NCI-H1417 treated with DMSO at 0.1 percent for 48 hours (cell line): ENCODE results near the gene HOPX.
A peak's percentile ranks its signal among the peaks of the same experiment; 100 is the strongest.
"Not testable (repeated sequence)": the region's sequence is repeated elsewhere in the genome, so short reads cannot be mapped to it uniquely, and the experiment has no call there.

Experiments used
- DNase-seq: peaks from one replicate; lab custom pipeline; 2025; lab: John Stamatoyannopoulos, UW

The HOPX gene

DNA sequence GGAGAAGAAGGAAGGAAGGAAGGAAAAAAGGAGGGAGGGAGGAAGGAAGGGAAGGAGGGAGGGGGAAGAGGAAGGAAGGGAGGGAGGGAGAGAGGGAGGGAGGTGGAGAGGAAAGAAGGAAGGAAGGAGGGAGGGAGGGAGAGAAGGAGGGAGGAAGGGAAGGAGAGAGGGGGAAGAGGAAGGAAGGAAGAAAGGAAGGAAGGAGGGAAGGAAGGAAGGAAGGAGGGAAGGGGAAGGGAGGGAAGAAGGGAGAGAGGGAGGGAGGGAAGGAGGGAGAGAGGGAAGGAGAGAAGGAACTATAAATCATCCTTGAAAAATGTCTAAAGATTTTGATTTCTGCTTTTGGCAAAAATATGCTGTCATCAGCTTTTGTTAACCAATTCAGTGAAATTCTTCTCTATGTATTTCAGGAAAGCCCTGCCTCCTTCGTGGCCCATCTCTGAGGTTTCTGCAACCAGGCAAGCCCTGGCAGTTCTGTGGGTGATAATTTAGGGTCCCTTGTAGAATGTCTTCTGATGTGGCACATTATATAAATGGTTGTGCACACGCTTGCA is 7.1 kb upstream of the HOPX start:
- no peak for DNase-seq

DNA sequence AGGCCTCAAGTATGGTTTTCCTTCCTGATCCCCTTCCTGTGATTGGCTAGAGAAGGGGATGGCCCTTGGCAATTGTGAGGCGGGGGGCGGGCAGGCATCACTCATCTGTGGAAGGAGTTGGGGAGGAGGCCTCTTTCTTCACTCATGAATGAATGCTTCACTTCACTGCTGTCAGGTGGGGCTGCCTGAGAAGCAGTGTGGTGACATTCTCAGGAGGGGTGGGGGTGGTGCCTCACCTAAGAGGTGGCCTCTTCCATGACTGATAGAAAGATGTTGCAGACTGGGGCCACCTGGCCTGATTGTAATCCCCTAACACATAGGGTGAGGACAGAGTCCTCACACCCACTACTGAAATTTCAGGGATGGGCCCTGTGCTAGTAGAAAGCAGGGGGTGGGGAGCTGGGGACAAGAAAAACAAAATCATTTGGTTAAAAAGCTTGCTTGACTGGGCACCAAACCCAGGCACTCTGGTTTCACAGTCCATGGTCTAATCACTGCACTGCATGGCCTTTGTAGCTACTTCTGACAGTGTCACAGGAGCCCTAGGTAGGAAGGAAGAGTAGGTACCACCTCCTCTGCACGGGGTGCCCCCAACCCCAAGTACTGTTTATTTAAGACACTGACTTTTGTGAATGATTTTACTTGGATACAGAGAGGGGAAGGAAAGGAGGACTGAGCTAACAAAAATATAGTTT is 5.6 kb upstream of the HOPX start:
- DNase-seq = no peak

DNA sequence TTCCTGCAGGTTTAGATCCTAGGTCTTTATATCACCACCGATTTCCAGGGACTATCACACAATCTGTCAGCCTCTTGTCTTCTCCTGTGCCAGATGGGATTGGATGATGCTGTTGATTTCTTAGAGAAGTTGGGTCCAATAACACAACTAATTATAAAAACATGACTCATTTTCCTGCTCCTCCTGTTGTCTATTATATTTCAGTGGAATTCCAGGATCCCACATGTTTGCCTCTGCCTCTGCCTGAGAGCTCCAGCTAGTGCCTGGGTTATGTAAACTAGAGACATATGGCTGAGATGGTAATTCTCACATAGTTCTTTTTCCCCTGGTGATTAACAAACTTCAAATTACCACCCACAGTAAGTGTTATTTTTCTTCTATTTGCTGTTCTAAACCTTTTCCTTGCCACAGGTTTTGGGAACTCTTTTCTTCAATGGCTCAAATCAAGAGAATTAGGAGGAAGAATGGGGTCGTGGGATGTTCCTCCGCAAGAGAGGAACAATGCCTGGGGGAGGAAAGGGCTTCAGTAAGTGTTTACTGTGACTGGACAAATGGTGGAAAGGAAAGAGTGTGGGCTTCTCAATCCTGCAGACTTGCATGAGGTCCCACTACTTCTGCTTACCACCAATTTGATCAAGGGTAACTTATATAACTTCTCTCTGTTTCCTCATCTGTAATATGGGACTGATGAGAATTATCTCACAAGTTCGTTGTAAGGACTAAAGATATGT is 3.4 kb upstream of the HOPX start:
- no peak for DNase-seq

DNA sequence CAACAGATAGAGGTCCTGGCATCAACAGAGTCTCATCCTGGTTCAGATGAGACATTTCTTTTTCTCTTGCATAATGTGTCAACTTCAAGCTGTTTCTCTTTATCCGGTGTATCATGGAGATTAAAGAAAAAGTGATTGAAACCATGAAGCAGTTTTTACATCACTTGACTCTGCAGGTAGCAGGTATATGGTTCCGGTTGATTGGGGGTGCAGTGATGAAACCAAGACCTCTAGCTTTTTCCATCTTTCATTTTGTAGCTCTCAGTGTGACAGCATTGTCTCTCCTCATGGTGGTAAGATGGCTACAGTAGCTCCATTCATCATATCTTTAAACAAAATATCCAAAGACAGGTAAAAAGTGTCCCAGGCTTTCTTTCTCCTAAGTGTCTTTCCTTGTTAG is 2.4 kb upstream of the HOPX start:
- DNase-seq = no peak

DNA sequence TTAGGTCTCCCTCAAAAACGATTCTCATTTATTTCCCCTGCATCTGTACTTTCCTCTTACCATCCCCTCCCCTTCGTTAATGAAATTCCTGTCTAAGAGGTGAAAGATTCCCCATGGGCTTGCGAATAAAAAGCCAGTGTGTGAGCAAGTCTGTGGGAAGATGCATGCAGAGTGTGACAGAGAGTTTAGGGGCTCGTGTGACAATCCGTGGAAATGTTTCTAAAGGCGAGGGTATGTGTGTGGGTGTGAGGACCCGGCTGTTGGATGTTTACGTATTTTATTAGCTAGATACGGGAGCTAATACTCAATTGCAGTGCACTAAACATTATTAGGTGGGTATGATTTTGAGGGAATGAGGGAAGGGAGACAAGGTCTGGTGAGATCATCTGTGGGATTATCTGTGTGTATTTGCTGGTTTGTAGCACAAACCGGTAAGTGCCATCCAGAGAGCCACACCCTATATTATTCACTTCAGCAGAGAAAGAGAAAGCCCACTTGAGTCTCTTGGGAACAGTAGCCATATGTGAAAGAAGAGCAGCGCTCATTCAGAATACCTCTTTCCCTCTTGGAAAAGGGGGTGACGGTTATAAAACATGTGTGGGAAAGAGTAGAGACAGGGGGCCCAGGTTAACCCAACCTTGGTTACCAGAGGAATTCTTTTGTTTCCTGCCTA is 893 bp upstream of the HOPX start:
- DNase-seq = no peak

DNA sequence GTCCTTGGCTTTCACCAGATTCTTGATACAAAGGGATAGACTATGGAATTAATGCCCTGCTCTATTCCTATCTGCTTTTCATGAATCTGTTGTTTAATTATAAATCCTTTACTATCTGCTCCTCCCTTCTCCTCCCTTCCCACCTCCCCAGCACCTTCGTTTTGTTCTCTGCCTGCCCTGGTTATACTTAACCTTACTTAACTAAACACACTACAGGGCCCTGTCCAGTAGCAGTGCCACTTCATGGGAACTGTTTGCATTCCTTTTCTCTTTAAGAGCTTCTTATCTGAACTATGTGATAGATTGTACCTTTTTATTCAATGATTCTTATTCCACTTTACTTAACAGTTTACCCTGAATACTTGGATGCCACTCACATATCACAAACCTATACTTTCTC is 830 bp downstream of the HOPX start:
- DNase-seq = no peak

DNA sequence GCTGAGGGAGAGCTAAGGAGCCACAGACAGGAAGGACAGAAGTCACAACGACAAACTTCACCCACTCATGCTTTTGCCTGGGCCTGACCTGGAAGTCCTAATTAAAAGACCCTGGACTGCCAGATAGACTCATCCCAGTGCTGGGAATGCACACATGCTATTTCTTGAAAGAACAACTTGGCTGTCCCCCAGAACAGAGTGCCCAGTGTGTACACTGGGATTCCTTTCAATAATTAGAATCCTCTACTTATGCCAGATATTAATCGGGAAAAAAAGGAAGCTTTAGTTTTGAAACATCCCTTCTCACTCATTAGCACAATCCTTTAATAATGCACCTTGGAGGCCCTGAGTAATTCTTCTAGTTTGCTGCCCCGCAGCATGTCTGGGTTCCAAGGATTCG is 3.4 kb downstream of the HOPX start:
- DNase-seq = no peak

DNA sequence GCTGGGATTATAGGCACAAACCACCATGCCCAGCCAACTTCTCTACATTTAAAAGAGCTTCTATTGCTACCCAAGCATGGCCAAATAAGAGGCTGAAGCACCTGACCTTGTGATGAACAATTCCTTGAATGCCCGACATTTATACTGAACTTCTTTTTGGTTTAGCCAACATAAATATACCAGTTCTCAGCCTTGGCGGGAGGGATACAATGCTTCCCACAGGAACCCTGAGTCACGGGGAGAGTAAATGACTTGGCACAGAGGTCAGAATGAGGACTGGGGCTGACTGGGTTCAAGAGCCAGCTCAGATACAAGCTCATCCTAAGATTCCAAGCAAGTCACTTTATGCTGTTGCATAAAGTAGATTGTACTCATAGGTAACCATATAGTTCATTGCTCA is 6.1 kb downstream of the HOPX start:
- DNase-seq = no peak

DNA sequence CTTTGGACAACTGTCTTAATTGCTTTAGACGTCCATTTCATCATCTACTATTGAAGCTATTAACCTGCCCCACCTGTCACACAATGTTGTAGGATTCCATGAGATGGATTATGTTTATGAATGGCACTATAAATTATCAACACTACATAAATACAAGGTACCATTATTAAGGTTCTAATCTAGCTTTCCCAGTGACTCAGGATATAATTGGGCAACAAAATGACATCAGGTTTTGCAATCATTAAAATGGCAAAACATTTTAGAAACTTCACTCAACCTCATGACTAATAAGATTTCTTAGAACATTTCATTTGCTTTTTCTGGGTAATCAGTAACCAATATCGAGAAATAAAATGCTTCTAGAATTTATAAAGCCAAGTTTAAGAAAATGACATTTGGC is 9.2 kb downstream of the HOPX start:
- peak; percentile 5 for DNase-seq

DNA sequence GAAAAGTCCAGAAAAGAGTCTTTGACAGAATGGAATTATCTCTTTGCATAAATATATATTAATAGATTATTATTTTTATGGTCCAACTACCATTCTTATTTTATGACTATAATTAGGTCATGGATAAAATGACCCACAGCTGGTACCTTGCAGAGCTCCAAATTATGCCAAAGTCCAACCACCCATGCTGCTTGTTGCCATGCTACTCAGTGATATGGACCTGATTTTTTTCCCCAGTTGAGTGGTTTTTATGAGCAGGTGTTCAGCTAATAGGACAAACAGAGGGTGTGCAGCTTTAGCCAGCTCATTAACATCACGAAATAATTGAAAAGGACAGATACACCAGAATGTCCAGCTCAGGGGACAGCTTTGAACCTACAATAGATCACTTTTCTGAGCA is 9.7 kb downstream of the HOPX start:
- peak; percentile 12 for DNase-seq

DNA sequence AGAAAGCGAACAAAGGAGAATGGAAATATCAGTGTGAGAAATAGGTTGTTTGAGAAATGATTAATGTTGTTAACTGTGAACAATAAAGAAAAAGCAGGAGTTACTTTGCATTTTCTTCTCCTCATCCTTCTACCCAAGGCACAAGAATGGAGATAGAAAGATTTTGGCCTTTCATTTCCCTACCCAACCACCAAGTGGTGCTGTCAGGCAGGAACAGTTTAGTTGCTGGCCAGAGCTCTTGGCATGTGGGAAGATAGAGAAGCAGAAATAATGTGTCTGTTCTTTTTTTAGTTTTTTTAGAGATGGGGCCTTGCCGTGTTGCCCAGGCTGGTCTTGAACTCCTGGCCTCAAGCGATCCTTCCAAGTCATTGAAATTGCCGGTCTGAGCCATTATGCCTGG is 12.8 kb downstream of the HOPX start:
- no peak for DNase-seq

DNA sequence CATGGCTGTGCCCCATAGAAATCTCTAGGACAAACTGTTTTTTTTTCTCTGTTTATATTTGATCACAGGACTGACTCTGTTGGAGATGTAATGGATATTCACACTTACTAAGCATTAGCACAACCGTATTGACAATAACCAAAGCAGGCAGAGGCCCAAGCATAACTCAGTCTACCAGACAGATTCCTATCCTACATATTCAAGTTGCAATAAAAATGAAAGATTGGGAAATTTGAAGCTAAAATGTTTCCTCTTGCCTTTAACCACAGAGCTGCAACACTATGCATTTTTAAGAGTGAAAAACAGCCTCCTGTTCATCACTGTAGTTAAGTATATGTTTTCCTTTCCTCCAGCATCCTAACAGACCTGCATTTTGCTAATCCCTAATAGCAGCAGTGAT is 13.7 kb downstream of the HOPX start:
- not testable (repeated sequence) for DNase-seq

DNA sequence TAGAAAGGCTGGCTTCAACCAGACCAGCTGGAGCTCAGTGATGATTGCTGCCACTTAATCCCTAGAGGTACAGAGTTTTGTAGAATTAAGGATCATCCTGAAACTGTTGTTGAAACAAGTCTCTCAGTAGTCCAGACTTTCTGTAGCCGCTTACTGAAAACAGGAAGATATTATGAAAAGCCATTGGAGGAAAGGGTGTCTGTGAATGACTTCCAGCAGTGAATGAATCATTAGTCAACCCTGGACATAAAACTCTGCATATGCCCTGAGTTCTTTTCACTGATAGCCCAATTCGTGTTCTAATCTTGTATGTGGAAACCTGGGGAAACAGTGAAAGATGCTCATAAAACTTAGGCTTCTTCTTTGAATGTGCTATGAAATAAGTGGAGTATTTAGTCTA is 14.8 kb downstream of the HOPX start:
- no peak for DNase-seq

DNA sequence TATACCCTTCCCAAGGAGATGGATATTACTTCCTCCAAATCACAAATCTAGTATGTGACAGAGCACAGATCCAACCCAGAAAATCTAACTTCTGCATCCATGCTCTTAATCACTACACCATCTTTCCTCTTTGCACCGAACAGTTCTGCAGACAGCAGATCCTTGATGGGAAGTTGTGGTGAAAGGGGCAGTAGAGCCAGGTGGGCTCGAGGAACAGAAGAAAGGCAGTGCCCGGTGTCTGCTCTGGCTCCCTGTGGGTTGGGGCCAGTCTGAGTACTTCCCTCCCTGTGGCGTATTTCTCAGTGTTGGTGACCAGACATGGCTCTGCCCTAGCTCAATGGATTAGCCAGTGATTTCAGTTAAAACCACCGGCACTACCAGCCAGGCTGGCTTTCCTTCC is 15.3 kb downstream of the HOPX start:
- no peak for DNase-seq

DNA sequence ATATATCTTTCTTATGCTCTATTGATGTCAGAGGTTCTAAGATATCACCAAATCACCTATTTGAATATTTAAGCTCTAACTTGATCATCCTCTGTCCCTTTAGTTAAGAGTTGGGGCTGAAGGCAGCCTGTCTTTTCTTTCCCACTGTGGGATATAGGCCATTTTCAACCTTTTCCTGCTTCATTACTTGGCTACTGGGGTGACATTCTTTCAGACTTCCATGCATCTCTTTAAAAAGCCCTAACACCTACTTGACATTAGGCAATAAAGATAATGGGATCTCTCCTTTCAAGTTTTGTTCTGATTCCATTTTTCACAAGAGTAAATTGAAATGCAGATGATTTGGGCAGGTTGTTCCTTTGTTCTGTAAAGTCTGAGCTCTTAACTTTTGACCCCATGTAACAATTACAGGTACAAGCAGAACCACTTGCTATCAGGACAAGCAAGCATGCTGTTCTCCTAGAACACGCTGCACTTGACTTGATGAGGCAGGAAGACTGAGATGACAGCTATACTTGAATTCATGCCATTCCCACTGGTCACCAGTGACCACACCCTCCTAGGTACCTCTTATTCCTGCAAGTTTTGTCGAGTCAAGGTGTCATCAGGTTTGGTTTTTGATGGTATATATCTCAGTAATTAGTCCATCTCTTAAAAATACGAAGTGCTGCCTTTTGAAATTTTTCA is 18.2 kb downstream of the HOPX start:
- no peak for DNase-seq

DNA sequence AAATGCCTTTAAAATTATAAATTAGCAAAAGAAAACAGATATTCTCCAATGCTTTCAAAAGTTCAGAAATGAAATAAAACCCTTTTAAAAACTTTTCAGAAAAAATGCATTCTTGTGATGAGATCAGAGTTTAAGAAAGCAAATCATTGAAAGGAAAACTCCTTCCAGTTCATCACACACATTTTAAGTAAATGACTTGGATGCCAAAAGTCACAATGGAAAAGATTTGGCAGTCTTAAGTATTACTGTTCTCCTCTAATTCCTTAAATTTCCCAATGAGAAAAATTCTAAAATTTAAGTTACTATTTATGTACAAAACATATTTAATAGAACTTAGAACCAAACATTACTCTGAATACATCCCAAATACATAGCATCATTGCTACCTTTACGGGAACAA is 21.1 kb downstream of the HOPX start:
- no peak for DNase-seq

DNA sequence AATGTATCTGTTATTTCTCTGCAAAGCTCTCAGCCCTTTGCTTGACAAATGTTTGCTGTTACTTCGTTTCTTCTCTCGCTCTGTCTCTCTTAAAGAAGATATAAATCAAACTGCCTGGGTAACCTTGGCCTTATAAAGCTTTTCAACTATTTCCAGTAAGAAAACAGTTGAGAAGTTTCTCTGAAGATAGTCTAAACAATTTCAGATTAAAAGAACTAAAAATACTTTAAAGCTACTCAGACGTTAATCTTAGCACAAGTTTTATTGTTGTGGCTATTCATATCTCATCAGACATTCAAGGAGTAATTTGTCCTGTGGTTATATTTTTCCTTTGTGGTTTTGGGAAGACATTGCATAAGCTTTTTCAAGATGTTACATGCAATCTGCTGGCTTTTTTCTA is 22.6 kb downstream of the HOPX start:
- DNase-seq = no peak

DNA sequence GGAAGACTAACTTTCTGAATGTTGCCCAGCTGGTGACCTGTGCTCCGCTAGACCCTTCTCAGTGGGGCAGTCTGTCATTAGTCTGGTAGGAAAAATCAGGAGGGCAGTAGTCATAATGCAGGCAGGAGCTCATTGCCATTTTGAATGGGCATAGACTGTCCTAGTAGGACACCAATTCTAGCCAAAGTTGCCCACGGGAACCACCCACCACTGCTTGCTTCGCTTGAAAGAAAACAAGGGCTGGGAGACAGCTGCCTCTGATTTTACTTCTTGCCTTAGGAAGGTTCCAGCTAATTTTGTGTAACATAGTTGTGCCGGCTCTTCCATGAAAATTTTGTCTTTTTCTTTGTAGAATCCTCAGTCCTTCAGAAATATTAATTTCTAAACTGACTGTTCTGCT is 23.3 kb downstream of the HOPX start:
- no peak for DNase-seq

DNA sequence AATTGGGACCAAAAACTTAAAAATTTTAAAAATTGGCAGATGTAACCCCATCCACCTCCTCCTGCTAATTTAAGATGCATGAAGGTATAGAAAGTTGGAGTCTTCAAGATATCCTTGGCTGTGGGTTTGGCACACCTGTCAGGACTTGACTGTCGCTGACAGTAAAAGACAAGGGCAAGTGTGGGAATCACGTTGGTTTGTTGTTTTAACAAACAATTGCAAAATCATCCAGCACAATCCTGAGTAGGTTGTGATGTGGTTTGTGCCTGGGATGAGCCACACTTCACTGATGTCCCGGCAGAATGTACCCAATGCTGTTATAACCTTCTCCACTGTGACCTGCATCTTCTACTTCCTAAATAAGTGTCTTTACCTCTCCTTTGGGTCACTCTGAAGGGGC is 24.0 kb downstream of the HOPX start:
- no peak for DNase-seq

DNA sequence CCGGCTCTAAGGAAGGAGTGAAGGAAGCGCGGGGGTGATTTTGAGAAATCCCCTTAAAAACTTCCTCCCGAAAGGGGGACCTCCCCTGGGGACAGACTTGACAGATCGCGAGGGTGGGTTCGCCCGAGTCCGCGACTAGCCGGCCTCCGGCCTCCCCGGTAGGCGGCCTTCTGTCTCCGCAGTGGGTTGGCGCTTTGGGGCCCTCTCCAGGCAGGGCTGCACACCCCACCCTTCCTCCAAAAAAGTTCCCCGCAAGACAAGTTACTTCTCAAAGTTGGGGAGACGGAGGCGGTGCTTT is 24.8 kb downstream of the HOPX start:
- DNase-seq = no peak

DNA sequence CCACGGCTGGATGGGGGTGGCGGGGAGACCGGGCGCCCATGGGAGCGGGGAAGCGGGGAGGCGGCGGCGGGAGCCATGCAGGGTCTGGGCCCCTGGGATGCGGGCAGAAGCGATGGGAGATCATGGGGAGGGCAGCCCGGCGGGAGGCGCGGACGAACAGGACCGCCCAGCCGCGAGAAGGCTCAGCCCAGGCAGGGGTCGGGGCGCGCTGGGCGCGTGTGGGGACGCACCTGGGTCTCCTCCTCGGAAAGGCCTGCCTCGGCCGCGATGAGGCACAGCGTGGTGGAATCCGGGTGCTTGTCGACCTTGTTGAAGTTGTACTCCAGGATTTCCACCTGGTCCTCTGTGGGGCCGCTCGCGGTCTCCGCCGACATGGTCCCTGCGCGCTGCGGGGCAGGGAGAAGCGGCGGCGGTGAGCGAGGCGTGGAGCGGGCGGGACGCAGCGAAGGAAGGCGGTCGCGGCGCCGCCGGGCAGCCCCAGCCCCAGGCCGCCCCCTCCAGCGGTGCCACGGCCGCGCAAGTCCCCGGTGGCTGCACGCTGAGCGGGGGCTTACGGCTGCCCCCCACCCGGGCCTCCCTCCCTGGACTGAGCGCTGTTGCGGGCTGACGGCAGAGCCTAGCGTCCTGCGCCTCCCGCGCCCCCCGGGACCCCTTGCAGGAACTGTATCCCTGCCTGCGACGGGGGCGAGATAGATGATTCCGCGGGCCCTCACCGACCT is 25.3 kb downstream of the HOPX start:
- no peak for DNase-seq

DNA sequence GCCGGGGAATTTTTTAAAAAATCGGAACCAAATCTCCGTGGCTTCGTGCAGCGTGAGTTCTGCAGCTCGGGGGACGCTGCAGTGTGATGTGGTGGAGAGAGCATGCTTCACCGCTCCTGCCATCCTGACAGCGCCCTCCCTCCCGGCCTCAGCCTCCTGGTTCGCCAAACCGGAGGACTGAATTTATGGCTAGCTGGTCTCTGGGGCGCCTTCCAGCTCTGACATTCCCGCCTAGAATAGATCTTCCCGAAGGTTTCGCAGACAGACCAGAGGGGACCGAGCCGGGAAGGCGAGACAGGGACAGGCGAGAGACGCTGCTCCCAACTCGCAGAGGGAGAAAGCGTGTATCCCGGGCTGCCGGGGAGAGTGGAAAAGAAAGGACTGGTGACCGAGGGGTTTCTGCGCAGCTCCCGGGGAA is 25.9 kb downstream of the HOPX start:
- DNase-seq = no peak
